GM12891 (cell line): ENCODE results near the gene HDAC4.

Source experiments
- DNase-seq: peaks from one replicate; pipeline ENCODE4 v3.0.0; 2011; ENCODE audit warnings: low spot score; ENCODE audit not compliant: insufficient read length
- FAIRE-seq: peaks from 2 replicates; lab custom pipeline; 2011; peaks lifted over from hg19 to GRCh38; lab: Jason Lieb, UNC
- PAX5 ChIP-seq: IDR thresholded peaks from 2 replicates; pipeline ENCODE4 v1.6.1; 2011; ENCODE audit warnings: low read length, moderate library complexity, mild to moderate bottlenecking; ENCODE audit not compliant: insufficient read depth, severe bottlenecking
- POLR2A ChIP-seq: IDR thresholded peaks from 2 replicates; pipeline ENCODE4 v1.6.1; 2011; ENCODE audit warnings: low read depth, low read length, control low read depth
- POLR2AphosphoS5 ChIP-seq: IDR thresholded peaks from 2 replicates; pipeline ENCODE4 v1.6.1; 2011; ENCODE audit warnings: low read depth, low read length, control low read depth
- POU2F2 ChIP-seq: IDR thresholded peaks from 2 replicates; pipeline ENCODE4 v1.6.1; 2011; ENCODE audit warnings: low read depth, mild to moderate bottlenecking, control low read depth, low read length, moderate library complexity
- SPI1 ChIP-seq: IDR thresholded peaks from 2 replicates; pipeline ENCODE4 v1.6.1; 2011; ENCODE audit warnings: low read depth, low read length, control low read depth
- TAF1 ChIP-seq: IDR thresholded peaks from 2 replicates; pipeline ENCODE4 v1.6.1; 2011; ENCODE audit warnings: low read depth, low read length, control low read depth

The HDAC4 gene

GRCh38 chr2:239220341-239220740 lies 180.5 kb downstream of the HDAC4 start:
- no peak for DNase-seq
- FAIRE-seq, result no peak
- TF ChIP-seq POLR2A (no peak), SPI1 (no peak), TAF1 (no peak), PAX5 (no peak), POU2F2 (no peak), POLR2AphosphoS5 (no peak)

DNA sequence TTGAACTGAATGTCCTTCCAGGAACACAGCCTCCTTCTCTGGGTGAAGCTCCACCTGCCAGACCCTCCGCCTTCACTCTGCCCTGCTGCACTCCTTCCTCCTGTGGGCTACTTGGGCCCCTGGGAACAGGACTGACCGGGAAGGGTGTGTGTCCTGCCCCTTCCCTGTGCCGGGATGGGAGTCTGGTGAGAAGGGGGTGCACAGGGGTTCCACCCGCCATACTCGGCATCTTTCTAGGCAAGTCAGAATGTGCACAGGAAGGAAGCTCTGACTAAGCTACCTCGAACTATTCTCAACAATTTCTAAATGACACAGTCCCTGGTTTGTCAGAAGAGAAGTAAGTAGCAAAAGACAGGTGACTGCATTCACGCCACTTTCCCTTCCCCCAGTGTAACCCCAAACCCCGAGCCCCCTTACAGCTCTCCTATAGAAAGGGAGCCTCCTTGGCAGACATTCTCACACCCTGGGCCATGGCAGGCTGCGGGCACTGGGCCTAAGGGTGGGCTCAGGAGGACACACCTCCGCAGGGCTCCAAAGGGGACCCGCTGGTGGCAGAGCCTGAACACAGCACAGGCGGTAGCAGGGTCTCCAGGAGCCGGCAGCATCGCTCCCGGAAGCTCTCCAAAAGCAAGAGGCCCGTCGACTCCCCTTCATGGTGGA lies 184.1 kb downstream of the HDAC4 start:
- FAIRE-seq (no peak), DNase-seq (no peak)
- no peak; the same call in 1 of the 2 replicates for TF ChIP-seq SPI1
- TF ChIP-seq POU2F2, result no peak
- TF ChIP-seq POLR2A, result no peak
- no peak for TF ChIP-seq POLR2AphosphoS5
- TF ChIP-seq PAX5, result no peak
- no peak for TF ChIP-seq TAF1

DNA sequence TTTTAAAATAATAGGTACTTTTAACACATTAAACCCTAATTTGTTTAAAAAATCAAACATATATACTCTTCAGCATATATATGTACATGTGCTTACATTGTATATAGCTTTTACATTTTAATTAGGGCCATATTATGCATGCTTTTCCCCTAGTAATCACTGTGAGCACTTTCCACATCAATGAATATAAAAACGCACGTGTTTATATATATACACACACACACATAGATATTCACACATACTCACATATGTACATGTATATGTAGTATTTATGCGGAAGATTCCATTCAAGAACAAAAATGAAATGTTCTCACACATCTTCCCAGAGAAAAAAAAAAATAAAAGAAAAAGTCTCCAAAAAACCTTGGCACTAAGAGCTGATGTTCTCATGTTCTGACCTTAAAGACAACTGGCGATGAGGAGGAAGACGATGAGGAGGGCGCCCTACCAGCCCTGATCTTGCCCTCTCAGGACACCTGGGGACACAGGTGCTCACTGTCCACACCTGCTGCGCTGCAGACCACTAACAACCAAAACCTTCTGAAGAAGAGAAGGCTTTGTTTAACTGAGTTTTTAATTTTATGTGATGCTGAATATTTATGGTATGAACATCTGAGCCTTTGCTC lies 184.7 kb downstream of the HDAC4 start:
- DNase-seq (no peak), FAIRE-seq (no peak)

GRCh38 chr2:239215136-239215925 lies 185.5 kb downstream of the HDAC4 start:
- no peak for DNase-seq
- TF ChIP-seq POLR2A (no peak), SPI1 (no peak), PAX5 (no peak), TAF1 (no peak), POU2F2 (no peak)
- no peak for FAIRE-seq

More for the DNA sequence above, 184.7 kb downstream of the HDAC4 start:
- TF ChIP-seq TAF1 (no peak), PAX5 (no peak), POU2F2 (no peak), SPI1 (no peak), POLR2A (no peak), POLR2AphosphoS5 (no peak)

DNA sequence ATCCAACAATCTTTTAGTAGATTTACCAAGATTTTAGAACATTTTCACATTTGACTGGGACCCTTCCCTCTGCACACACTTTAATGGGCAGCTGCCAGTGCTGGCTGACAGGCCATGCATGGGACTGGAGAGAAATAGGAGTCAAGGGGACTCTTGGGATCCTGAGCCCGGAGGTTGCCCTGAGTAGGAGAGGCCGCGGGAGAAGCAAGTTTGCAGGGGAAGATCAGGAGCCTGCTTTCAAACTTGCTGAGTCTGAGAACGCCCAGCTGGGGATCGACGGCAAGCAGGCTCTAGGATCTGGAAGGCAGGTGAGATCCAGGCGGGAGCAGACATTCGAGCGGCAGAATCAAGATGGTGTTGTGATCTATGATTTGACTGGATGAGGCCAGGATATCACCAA lies 186.1 kb downstream of the HDAC4 start:
- no peak for FAIRE-seq
- TF ChIP-seq POLR2AphosphoS5 (no peak), POU2F2 (no peak), TAF1 (no peak), POLR2A (no peak), SPI1 (no peak), PAX5 (no peak)

DNA sequence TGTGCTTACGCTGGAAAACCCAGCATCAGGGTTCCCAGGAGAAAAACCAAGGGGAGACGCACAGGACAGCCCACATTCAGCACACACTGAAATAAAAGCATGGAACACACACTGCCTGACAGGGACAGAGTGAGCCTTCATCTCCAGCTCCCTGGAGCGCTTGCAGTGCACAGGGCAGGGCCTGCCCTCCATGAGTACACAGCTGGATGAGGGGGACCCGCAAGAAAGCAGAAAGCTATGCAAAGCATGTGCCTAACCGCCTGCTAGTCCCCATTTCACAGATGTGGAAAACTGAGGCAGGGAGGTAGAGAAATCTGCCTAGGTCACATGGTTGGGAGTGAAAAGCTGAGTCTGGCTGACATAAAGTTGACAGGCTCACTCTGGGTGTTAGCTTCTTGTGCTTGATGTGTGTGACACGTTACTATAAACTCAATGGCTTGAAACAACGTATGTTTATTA lies 187.1 kb downstream of the HDAC4 start:
- DNase-seq (no peak), FAIRE-seq (no peak)
- TF ChIP-seq SPI1, result no peak
- no peak for TF ChIP-seq POU2F2
- TF ChIP-seq POLR2A, result no peak
- TF ChIP-seq PAX5, result no peak
- no peak for TF ChIP-seq POLR2AphosphoS5
- no peak for TF ChIP-seq TAF1

More for the DNA sequence above, 186.1 kb downstream of the HDAC4 start:
- no peak for DNase-seq

DNA sequence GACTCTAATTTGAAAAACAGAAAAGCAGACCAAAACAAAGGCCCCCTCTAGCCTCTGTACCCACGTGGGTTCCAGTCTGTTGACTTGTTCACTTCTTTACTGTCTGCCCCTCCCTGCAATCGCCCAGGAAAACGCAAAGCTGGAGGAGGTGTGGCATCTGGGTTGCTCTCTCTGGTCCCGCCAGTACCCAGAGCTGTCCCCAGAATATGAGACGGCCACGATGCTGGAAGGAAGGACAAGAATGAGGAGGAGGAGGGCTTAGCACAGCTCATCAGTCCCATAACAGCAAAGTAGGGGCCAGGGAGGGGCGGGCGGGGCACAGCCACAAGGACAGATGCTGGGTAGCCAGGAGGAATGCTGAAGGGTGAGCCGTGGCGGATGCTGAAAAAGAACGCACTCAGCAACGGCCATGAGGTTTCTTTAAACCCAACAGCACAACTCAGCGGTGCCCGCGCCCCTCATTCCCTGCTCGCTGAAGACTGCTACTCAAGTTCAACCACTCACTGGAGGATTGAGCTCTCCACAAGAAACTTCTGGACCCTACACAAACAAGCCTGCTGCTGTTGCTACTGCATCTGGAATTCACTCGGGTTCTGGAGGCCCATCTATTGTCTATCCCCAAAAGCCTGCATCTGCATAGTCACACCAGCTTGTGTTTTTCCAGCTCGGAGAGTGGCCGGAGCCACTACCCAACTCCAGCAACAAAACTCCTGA lies 187.7 kb downstream of the HDAC4 start:
- FAIRE-seq (no peak), DNase-seq (no peak)
- TF ChIP-seq POLR2AphosphoS5 (no peak), SPI1 (no peak), PAX5 (no peak)

GRCh38 chr2:239212121-239212928 lies 188.5 kb downstream of the HDAC4 start:
- TF ChIP-seq SPI1 (no peak), POU2F2 (no peak), POLR2AphosphoS5 (no peak), TAF1 (no peak), POLR2A (no peak), PAX5 (no peak)
- DNase-seq (no peak), FAIRE-seq (no peak)
